Keratinocyte (primary cell): ENCODE data around the gene SLC10A6. TPM values are rescaled to one million over a fixed set of nuclear protein-coding genes. Genes with fewer than 3 reads are reported as not detected.

Experiments used
- DNase-seq: peaks from one replicate; pipeline ENCODE4 v3.0.0-alpha.2; 2011; ENCODE audit warnings: low read depth, missing footprints, low spot score
- FAIRE-seq: peaks from 2 replicates; lab custom pipeline; 2011; peaks lifted over from hg19 to GRCh38; lab: Jason Lieb, UNC
- H2AFZ ChIP-seq: 2 replicates; pipeline ENCODE4 v1.6.0; 2012; ENCODE audit warnings: low read length, control low read depth, inconsistent platforms; ENCODE audit not compliant: control insufficient read depth
- H3K27ac ChIP-seq: 2 replicates; pipeline ENCODE4 v1.5.1; 2011; ENCODE audit warnings: low read length; ENCODE audit not compliant: control insufficient read depth, insufficient read depth
- H3K27me3 ChIP-seq: 3 replicates; pipeline ENCODE4 v1.6.0; 2011; ENCODE audit warnings: low read length; ENCODE audit not compliant: control insufficient read depth, insufficient read depth; ENCODE audit errors: extremely low read depth
- H3K36me3 ChIP-seq, 2 experiments: 2 replicates in 1 of 2; 3 replicates in 1 of 2; pipeline ENCODE4 v1.5.1; 2011; ENCODE audit warnings: low read length in 2 of 2, mild to moderate bottlenecking in 1 of 2; ENCODE audit not compliant: control insufficient read depth in 2 of 2, insufficient read depth in 2 of 2; ENCODE audit errors: extremely low read depth in 1 of 2
- H3K4me1 ChIP-seq: 3 replicates; pipeline ENCODE4 v1.5.1; 2011; ENCODE audit warnings: low read length; ENCODE audit not compliant: control insufficient read depth, insufficient read depth; ENCODE audit errors: extremely low read depth
- H3K4me2 ChIP-seq: 3 replicates; pipeline ENCODE4 v1.6.0; 2011; ENCODE audit warnings: low read depth, low read length; ENCODE audit not compliant: control insufficient read depth, insufficient read depth; ENCODE audit errors: extremely low read depth
- H3K4me3 ChIP-seq, 3 experiments: fragments of 200-600 bp in 1 of 3; sonication (generic) in 1 of 3; 2 replicates in 2 of 3; 3 replicates in 1 of 3; pipeline ENCODE4 v1.5.1; 2011 to 2016; ENCODE audit warnings: low read length in 3 of 3, mild to moderate bottlenecking in 3 of 3, control low read depth in 2 of 3, inconsistent platforms in 1 of 3, low read depth in 1 of 3, mixed read lengths in 1 of 3, mixed run types in 1 of 3, moderate library complexity in 1 of 3; ENCODE audit not compliant: control insufficient read depth in 2 of 3, insufficient read depth in 2 of 3; ENCODE audit errors: extremely low read depth in 1 of 3
- H3K79me2 ChIP-seq: 2 replicates; pipeline ENCODE4 v1.6.0; 2012; ENCODE audit warnings: low read length; ENCODE audit not compliant: control insufficient read depth, insufficient read depth
- H3K9ac ChIP-seq: 3 replicates; pipeline ENCODE4 v1.6.0; 2011; ENCODE audit warnings: low read length; ENCODE audit not compliant: control insufficient read depth, insufficient read depth; ENCODE audit errors: extremely low read depth
- H3K9me1 ChIP-seq: 3 replicates; pipeline ENCODE4 v1.6.0; 2011; ENCODE audit warnings: low read length; ENCODE audit not compliant: control insufficient read depth, insufficient read depth; ENCODE audit errors: extremely low read depth
- H3K9me3 ChIP-seq: 2 replicates; pipeline ENCODE4 v1.5.1; 2012; ENCODE audit warnings: low read depth, low read length; ENCODE audit not compliant: control insufficient read depth
- H4K20me1 ChIP-seq: 3 replicates; pipeline ENCODE4 v1.6.0; 2011; ENCODE audit warnings: low read length; ENCODE audit not compliant: control insufficient read depth, insufficient read depth; ENCODE audit errors: extremely low read depth
- EZH2 ChIP-seq: IDR thresholded peaks from one replicate; pipeline ENCODE4 v1.6.1; 2012; ENCODE audit warnings: inconsistent platforms, mild to moderate bottlenecking, low read length, moderate library complexity
- dilution Hi-C: fragments of 300-500 bp; cut with MboI; formaldehyde crosslinking; loops from one replicate; pipeline ENCODE4 v1.7.0; 2020; ENCODE audit warnings: low sequenced_read_pairs; ENCODE audit not compliant: extremely low pct_ligation_motif_present
- polyA plus RNA-seq, 5 experiments: library from polyadenylated mRNA; depleted of rRNA in 3 of 5; stranded (reverse) in 3 of 5; stranded (forward) in 1 of 5; unstranded in 1 of 5; fragments of >200 nt; gene quantifications; 1 replicate in 1 of 5; 2 replicates in 3 of 5; 3 replicates in 1 of 5; pipeline versions ENCODE4 v1.2.1 to v1.2.3, GENCODE V29; 2011 to 2012; ENCODE audit warnings: missing spikeins in 2 of 5, low read depth in 1 of 5, low replicate concordance in 1 of 5
- TF ChIP-seq, protein P1 (sequence below), 3 experiments: IDR thresholded peaks in 1 of 3; conservative IDR thresholded peaks in 1 of 3; optimal IDR thresholded peaks in 1 of 3; 2 replicates in 2 of 3; 3 replicates in 1 of 3; pipeline versions ENCODE3 to v1.5.1; 2011; ENCODE audit warnings: low read length in 3 of 3, mild to moderate bottlenecking in 3 of 3, moderate library complexity in 2 of 3, control low read depth in 1 of 3, inconsistent platforms in 1 of 3; ENCODE audit not compliant: insufficient read depth in 2 of 3; ENCODE audit errors: extremely low read depth in 1 of 3

The SLC10A6 gene
- polyA plus RNA-seq, 1 donor (not counting 4 experiments of a cell fraction or from before 2014, with no cell fraction given) = 27.7 TPM

GRCh38 chr4:86890790-86891189 is 41.6 kb upstream of the SLC10A6 start:
- peaks cover 2 to 4% of the 10 kb centered on the region in 2 experiments for H3K36me3 ChIP-seq
- H3K79me2 ChIP-seq = peaks cover 5% of the 10 kb centered on the region
- H2AFZ ChIP-seq = peak overlapping the region; percentile 20
- dilution Hi-C loops = no loop called here
- DNase-seq = no peak
- H3K4me1 ChIP-seq = peaks cover 37% of the 10 kb centered on the region
- FAIRE-seq = peak; percentile 61
- no peaks in the 10 kb centered on the region for H3K9me3 ChIP-seq
- peak overlapping the region; percentile 92 for H3K27ac ChIP-seq
- no peak for TF ChIP-seq EZH2
- TF ChIP-seq, protein P1, sequence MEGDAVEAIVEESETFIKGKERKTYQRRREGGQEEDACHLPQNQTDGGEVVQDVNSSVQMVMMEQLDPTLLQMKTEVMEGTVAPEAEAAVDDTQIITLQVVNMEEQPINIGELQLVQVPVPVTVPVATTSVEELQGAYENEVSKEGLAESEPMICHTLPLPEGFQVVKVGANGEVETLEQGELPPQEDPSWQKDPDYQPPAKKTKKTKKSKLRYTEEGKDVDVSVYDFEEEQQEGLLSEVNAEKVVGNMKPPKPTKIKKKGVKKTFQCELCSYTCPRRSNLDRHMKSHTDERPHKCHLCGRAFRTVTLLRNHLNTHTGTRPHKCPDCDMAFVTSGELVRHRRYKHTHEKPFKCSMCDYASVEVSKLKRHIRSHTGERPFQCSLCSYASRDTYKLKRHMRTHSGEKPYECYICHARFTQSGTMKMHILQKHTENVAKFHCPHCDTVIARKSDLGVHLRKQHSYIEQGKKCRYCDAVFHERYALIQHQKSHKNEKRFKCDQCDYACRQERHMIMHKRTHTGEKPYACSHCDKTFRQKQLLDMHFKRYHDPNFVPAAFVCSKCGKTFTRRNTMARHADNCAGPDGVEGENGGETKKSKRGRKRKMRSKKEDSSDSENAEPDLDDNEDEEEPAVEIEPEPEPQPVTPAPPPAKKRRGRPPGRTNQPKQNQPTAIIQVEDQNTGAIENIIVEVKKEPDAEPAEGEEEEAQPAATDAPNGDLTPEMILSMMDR (optimal IDR thresholded peaks at IDR 0.05 in 1 of 3, IDR thresholded peaks at IDR 0.05 in 1 of 3, conservative IDR thresholded peaks at IDR 0.05 in 1 of 3; ENCODE audit: extremely low read depth in 1 of 3, insufficient read depth in 2 of 3, low read length in 3 of 3) = no peak
- no peaks in the 10 kb centered on the region for H3K27me3 ChIP-seq
- peak overlapping the region; percentile 93 for H3K4me2 ChIP-seq
- H3K9me1 ChIP-seq = no peaks in the 10 kb centered on the region
- H3K4me3 ChIP-seq = peak overlapping the region; percentile 54 to 80 (median 61)
- no peaks in the 10 kb centered on the region for H4K20me1 ChIP-seq
- H3K9ac ChIP-seq = peak overlapping the region; percentile 95

DNA sequence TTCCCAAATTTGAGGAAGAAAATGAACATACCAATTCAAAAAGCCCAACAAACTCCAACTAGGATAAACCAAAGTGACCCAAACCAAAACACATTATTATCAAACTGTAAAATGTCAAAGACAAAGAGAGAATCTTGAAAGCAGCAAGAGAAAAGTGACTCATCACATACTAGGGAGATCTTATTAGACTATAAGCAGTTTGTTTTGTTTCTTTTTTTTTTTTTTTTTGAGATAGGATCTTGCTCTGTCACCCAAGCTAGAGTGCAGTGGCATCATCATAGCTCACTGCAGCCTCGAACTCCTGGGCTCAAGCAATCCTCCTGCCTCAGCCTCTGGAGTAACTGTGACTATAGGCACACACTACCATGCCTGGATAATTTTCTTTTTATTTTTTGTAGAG is 30.5 kb upstream of the SLC10A6 start:
- H4K20me1 ChIP-seq = no peaks in the 10 kb centered on the region
- H2AFZ ChIP-seq = no peak overlapping the region
- no peak overlapping the region for H3K4me3 ChIP-seq
- peaks cover 8% of the 10 kb centered on the region for H3K9me3 ChIP-seq
- H3K9ac ChIP-seq = no peak overlapping the region
- H3K27ac ChIP-seq = no peak overlapping the region
- H3K4me2 ChIP-seq = no peak overlapping the region
- H3K27me3 ChIP-seq = no peaks in the 10 kb centered on the region
- no peaks in the 10 kb centered on the region for H3K36me3 ChIP-seq
- FAIRE-seq (no peak), DNase-seq (no peak)
- no peaks in the 10 kb centered on the region for H3K79me2 ChIP-seq
- no peak for TF ChIP-seq EZH2
- TF ChIP-seq, protein P1 (optimal IDR thresholded peaks at IDR 0.05 in 1 of 3, IDR thresholded peaks at IDR 0.05 in 1 of 3, conservative IDR thresholded peaks at IDR 0.05 in 1 of 3; ENCODE audit: extremely low read depth in 1 of 3, insufficient read depth in 2 of 3, low read length in 3 of 3) = no peak
- H3K9me1 ChIP-seq = no peaks in the 10 kb centered on the region
- no peaks in the 10 kb centered on the region for H3K4me1 ChIP-seq
- dilution Hi-C loops = no loop called here
